ELR (cell line): ENCODE results near the gene MCHR1.
A peak's percentile ranks its signal among the peaks of the same experiment; 100 is the strongest.
"Not testable (repeated sequence)": the region's sequence is repeated elsewhere in the genome, so short reads cannot be mapped to it uniquely, and the experiment has no call there.

Experiments
- DNase-seq: peaks from one replicate; pipeline ENCODE4 v3.0.0-alpha.2; 2015; ENCODE audit warnings: low read depth

The MCHR1 gene

GRCh38 chr22:40691532-40691931 lies 12.2 kb downstream of the MCHR1 start:
- no peak for DNase-seq

GRCh38 chr22:40694411-40694810 lies 15.1 kb downstream of the MCHR1 start:
- no peak for DNase-seq

GRCh38 chr22:40701274-40701673 lies 22.0 kb downstream of the MCHR1 start:
- no peak for DNase-seq

GRCh38 chr22:40703174-40703573 lies 23.9 kb downstream of the MCHR1 start:
- no peak for DNase-seq

GRCh38 chr22:40703736-40704135 lies 24.5 kb downstream of the MCHR1 start:
- no peak for DNase-seq

GRCh38 chr22:40705918-40706682 lies 26.8 kb downstream of the MCHR1 start:
- DNase-seq, result no peak

GRCh38 chr22:40707154-40707553 lies 27.9 kb downstream of the MCHR1 start:
- no peak for DNase-seq

- DNase-seq, result no peak
Observed at GRCh38 chr22:40708177-40708576, 28.9 kb downstream of the MCHR1 start.

GRCh38 chr22:40709752-40710413 lies 30.6 kb downstream of the MCHR1 start:
- no peak for DNase-seq

GRCh38 chr22:40712311-40712710 lies 33.0 kb downstream of the MCHR1 start:
- DNase-seq, result no peak

GRCh38 chr22:40714499-40715337 lies 35.4 kb downstream of the MCHR1 start:
- peak; percentile 35 for DNase-seq

- DNase-seq, result no peak
Observed at GRCh38 chr22:40716116-40716515, 36.8 kb downstream of the MCHR1 start.

- not testable (repeated sequence) for DNase-seq
Observed at GRCh38 chr22:40717657-40718056, 38.4 kb downstream of the MCHR1 start.

GRCh38 chr22:40718250-40719204 lies 39.2 kb downstream of the MCHR1 start:
- DNase-seq, result no peak

- no peak for DNase-seq
Observed at GRCh38 chr22:40719599-40719998, 40.3 kb downstream of the MCHR1 start.

- DNase-seq, result not testable (repeated sequence)
Observed at GRCh38 chr22:40720156-40720537, 40.9 kb downstream of the MCHR1 start.

- peak; percentile 32 for DNase-seq
Observed at GRCh38 chr22:40720538-40721256, 41.4 kb downstream of the MCHR1 start.

GRCh38 chr22:40721266-40721665 lies 42.0 kb downstream of the MCHR1 start:
- peak; percentile 65 for DNase-seq

- no peak for DNase-seq
Observed at GRCh38 chr22:40723396-40723933, 44.2 kb downstream of the MCHR1 start.

GRCh38 chr22:40726514-40726913 lies 47.2 kb downstream of the MCHR1 start:
- no peak for DNase-seq
